ENCODE results near the gene SKIC8. TPM values are rescaled to one million over a fixed set of nuclear protein-coding genes. Genes with fewer than 3 reads are reported as not detected.
A peak's percentile ranks its signal among the peaks of the same experiment; 100 is the strongest.

SKIC8 gene
- total RNA-seq (2021) = 44.5 and 47.7 TPM in 2 replicates
- percentile 84 among the genes with signal in this experiment for Bru-seq, nascent RNA
- BruChase-seq, experiment 1, labeled RNA remaining after a 2-hour chase = percentile 89 among the genes with signal in this experiment
- percentile 78 among the genes with signal in this experiment for BruChase-seq, experiment 2, labeled RNA remaining after a 6-hour chase
- long read RNA-seq, transcript WDR61-202 (11 exons, 1,266 nt) = minor isoform, 9 of 110 reads
- long read RNA-seq, transcript WDR61-201 (11 exons, 1,387 nt) = major isoform, 93 of 110 reads
- long read RNA-seq, partial matches to known transcripts = 2 of 110 reads
- long read RNA-seq, other reads (novel, unspliced or antisense) = 4 of 110 reads

DNA sequence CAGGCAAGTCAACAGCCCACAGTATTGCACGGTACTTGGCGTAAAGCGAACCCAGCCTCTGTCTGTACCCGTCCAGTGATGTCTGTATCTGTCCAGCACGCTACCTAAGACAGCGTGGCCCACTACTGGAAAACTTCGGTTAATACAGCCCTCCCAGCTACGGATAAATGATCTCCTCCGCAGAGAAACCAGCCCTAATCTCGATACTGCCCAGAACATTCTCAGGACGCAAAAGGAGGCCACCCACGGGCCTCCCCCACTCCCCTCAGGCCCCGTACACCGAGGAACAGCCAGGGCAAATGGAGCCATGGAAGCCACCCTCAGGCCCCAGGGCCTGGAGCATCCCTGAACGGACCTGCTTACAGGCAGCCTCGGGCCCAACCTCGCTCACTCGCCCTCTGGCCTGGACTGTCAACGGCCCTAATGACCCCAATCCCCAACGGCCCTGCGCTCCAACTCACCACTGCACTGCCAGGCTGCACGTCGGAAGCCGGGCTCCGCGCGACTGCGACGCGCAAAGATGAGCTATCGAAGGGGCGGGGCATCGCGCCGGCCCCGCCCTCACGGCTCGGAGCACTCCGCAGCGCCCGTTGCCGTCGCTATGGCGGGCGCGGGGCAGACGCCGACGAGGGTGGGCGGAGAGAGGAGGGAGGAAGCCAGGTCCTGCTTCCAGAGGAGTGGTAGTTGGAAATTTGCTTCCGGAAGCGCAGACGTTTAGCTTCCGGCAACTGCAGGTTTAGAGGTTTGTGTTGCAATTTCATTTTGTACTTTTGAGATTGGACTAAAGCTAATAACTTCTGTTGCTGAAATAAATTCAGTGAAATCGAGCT, at the start of gene SKIC8:
TSS of gene SKIC8 (minus strand) at position 509 of the 830 bp plus-strand sequence. CDS start 3,923 bp downstream, outside the sequence.
- H3F3A ChIP-seq (ENCODE audit: insufficient read depth, low read depth) = peaks cover 33% of the 10 kb centered on the region
- no peaks in the 10 kb centered on the region for H3K27me3 ChIP-seq (ENCODE audit: insufficient read depth, low read depth)
- H4K20me1 ChIP-seq (ENCODE audit: insufficient read depth) = no peaks in the 10 kb centered on the region
- BruUV-seq (replicated peaks) = TSS peak; percentile 72
- POLR2A ChIA-PET (ENCODE audit: unreplicated experiment) = interaction anchor here (0.6 to 1.0 kb wide), 6 partner anchors 13 to 573 kb away, joined by 3 to 11 read pairs (median 4); partner anchors contain the start of gene CHRNA5
- H3K79me2 ChIP-seq (ENCODE audit: low read depth) = peaks cover 33% of the 10 kb centered on the region
- peak within 1 kb of the TSS; percentile 95 for H3K4me2 ChIP-seq
- H3K9me3 ChIP-seq (ENCODE audit: insufficient read depth, low read depth) = no peaks in the 10 kb centered on the region
- peak within 1 kb of the TSS; percentile 85 for H2AFZ ChIP-seq
- H3K4me1 ChIP-seq (replicated peaks; ENCODE audit: insufficient read depth) = peaks cover 54% of the 10 kb centered on the region
- CTCF ChIA-PET = interaction anchor here (0.6 to 0.8 kb wide), 6 partner anchors 8 to 1625 kb away, joined by 3 to 8 read pairs (median 3); partner anchors contain the start of gene IDH3A
- DNase-seq = peak; percentile 87 to 93
- TF ChIP-seq EZH2 (IDR thresholded peaks at IDR 0.05; ENCODE audit: low read depth) = no peak
- TF ChIP-seq, protein P1, sequence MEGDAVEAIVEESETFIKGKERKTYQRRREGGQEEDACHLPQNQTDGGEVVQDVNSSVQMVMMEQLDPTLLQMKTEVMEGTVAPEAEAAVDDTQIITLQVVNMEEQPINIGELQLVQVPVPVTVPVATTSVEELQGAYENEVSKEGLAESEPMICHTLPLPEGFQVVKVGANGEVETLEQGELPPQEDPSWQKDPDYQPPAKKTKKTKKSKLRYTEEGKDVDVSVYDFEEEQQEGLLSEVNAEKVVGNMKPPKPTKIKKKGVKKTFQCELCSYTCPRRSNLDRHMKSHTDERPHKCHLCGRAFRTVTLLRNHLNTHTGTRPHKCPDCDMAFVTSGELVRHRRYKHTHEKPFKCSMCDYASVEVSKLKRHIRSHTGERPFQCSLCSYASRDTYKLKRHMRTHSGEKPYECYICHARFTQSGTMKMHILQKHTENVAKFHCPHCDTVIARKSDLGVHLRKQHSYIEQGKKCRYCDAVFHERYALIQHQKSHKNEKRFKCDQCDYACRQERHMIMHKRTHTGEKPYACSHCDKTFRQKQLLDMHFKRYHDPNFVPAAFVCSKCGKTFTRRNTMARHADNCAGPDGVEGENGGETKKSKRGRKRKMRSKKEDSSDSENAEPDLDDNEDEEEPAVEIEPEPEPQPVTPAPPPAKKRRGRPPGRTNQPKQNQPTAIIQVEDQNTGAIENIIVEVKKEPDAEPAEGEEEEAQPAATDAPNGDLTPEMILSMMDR (conservative IDR thresholded peaks at IDR 0.05) = no peak
- intact Hi-C loops (cut with micrococcal nuclease; ENCODE audit: unreplicated experiment) = no loop called here
- H3K9me2 ChIP-seq (ENCODE audit: insufficient read depth) = no peaks in the 10 kb centered on the region
- peak within 1 kb of the TSS; percentile 92 for H3K27ac ChIP-seq
- peak within 1 kb of the TSS; percentile 72 for H3K4me3 ChIP-seq
- H3K36me3 ChIP-seq (ENCODE audit: low read depth) = 0 out of 2 replicates have a peak, but pooled peaks cover 12% of the 10 kb centered on the region

DNA sequence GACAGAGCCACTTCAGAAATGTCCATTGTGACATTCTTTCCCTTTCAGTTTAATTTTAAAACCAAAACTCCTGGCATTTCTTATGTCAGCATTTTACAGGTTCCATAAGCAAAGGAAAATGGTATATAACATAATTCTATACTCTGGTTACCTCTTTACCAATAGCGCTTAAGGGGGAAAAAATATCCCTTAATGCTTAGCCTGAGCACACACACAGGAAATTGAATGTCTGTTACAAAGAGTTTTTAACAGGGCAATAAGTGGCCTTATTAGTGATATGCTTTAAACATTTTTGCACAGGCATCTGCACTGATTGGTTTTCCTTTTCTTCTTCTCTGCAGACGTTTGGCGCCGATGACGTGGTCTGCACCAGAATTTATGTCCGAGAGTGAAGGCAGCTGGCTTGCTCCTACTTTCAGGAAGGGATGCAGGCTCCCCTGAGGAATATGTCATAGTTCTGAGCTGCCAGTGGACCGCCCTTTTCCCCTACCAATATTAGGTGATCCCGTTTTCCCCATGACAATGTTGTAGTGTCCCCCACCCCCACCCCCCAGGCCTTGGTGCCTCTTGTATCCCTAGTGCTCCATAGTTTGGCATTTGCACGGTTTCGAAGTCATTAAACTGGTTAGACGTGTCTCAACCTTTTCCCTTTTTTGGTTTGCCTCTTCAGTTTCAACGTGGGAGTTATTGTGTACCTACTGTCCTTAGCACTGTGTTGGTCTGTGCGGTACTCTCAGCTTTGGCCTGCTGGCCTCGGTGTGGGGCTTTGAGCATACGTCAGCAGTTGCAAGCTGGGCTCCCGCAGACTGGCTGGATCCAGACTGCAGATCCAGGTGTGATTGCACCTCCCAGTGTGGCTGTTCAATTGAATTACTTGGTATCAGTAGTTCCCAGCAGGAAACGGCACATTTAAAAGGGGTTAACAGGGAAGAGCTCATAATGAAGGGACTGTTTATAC, 48.5 kb upstream of the SKIC8 start:
- H3K27ac ChIP-seq = no peak overlapping the region
- no peaks in the 10 kb centered on the region; the same call in 1 of the 2 replicates for H3K4me1 ChIP-seq (replicated peaks; ENCODE audit: insufficient read depth)
- CTCF ChIA-PET = no interaction called here
- no peaks in the 10 kb centered on the region for H3K9me2 ChIP-seq (ENCODE audit: insufficient read depth)
- H3K27me3 ChIP-seq (ENCODE audit: insufficient read depth, low read depth) = peaks cover 25% of the 10 kb centered on the region; the same call in 1 of the 2 replicates
- no peak for DNase-seq
- H3K4me2 ChIP-seq = no peak overlapping the region
- H3K79me2 ChIP-seq (ENCODE audit: low read depth) = no peaks in the 10 kb centered on the region
- TF ChIP-seq EZH2 (IDR thresholded peaks at IDR 0.05; ENCODE audit: low read depth) = no peak
- TF ChIP-seq, protein P1 (conservative IDR thresholded peaks at IDR 0.05) = no peak
- no peaks in the 10 kb centered on the region for H3F3A ChIP-seq (ENCODE audit: insufficient read depth, low read depth)
- intact Hi-C loops (cut with micrococcal nuclease; ENCODE audit: unreplicated experiment) = no loop called here
- H3K36me3 ChIP-seq (ENCODE audit: low read depth) = no peaks in the 10 kb centered on the region
- no peaks in the 10 kb centered on the region for H3K9me3 ChIP-seq (ENCODE audit: insufficient read depth, low read depth)
- no peak overlapping the region for H3K4me3 ChIP-seq
- BruUV-seq (replicated peaks) = no TSS peak
- POLR2A ChIA-PET (ENCODE audit: unreplicated experiment) = interaction anchor here (0.5 kb wide), 1 partner anchor 30 kb away, joined by 4 read pairs; no protein-coding TSS in a partner anchor
- H2AFZ ChIP-seq = no peak overlapping the region
- H4K20me1 ChIP-seq (ENCODE audit: insufficient read depth) = no peaks in the 10 kb centered on the region
